ENCODE data around the gene TMEM121B. TPM values are rescaled to one million over a fixed set of nuclear protein-coding genes. Genes with fewer than 3 reads are reported as not detected.

The TMEM121B gene
- polyA plus RNA-seq, 1 donor (not counting 4 experiments of a cell fraction or from before 2014, with no cell fraction given) = not detected

DNA sequence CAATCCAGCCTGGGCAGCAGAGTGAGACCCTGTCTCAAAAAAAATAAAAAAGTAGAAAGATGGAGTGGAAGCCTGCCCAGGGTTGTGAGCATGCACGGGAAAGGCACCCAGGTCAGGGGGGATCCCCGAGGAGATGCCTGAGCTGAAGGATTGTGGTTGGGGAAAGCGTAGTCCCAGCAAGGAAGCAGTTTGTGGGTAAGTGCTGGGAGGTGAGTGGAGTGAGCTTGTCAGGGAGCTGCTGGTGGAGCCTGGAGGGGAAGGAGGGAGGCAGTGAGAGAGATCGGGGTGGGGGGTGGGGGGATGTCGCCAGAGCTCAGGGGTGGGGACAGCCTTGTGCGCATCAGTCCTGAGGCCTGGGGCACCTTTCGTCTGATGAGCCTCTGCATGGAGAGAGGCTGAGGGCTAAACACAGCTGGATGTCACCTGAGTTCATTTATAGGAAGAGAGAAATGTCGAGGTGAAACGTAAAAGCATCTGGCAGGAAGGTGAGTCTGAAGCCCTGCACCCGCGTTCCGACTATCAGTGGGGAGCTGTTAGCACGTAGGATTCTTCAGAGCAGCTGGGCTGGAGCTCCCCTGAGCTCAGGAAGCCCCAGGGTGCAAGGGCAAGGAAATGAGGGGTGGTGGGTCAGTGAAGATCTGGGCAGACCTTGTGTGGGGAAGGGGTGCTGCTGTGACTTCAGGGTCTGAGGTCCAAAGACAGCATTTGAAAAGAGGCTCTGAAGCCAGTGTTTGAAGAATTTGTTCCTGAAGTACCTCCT lies 10.2 kb downstream of the TMEM121B start:
- Histone ChIP-seq H4K20me1 (ENCODE audit: control insufficient read depth, extremely low read depth, insufficient read depth, low read length) (peaks cover 4% of the 10 kb centered on the region), H3K36me3 (ENCODE audit: control insufficient read depth in 2 of 2, extremely low read depth in 1 of 2, insufficient read depth in 2 of 2, low read length in 2 of 2) (peaks cover 13% of the 10 kb centered on the region in 2 experiments), H3K79me2 (ENCODE audit: control insufficient read depth, insufficient read depth, low read length) (no peaks in the 10 kb centered on the region), H3K27me3 (ENCODE audit: control insufficient read depth, extremely low read depth, insufficient read depth, low read length) (no peaks in the 10 kb centered on the region), H3K4me1 (ENCODE audit: control insufficient read depth, extremely low read depth, insufficient read depth, low read length) (no peaks in the 10 kb centered on the region), H3K4me2 (ENCODE audit: control insufficient read depth, extremely low read depth, insufficient read depth, low read depth, low read length) (no peak overlapping the region), H3K27ac (ENCODE audit: control insufficient read depth, insufficient read depth, low read length) (no peak overlapping the region), H2AFZ (ENCODE audit: control insufficient read depth, low read length) (no peak overlapping the region), H3K9me3 (ENCODE audit: control insufficient read depth, low read depth, low read length) (no peaks in the 10 kb centered on the region), H3K4me3 (ENCODE audit: control insufficient read depth in 2 of 3, extremely low read depth in 1 of 3, insufficient read depth in 2 of 3, low read depth in 1 of 3, low read length in 3 of 3) (no peak overlapping the region), H3K9me1 (ENCODE audit: control insufficient read depth, extremely low read depth, insufficient read depth, low read length) (no peaks in the 10 kb centered on the region), H3K9ac (ENCODE audit: control insufficient read depth, extremely low read depth, insufficient read depth, low read length) (no peak overlapping the region)
- DNase-seq (ENCODE audit: low read depth, low spot score) (no peak), FAIRE-seq (no peak)
- dilution Hi-C loops (cut with MboI; ENCODE audit: extremely low pct_ligation_motif_present, low sequenced_read_pairs) = no loop called here
- no peak for TF ChIP-seq CTCF (optimal IDR thresholded peaks at IDR 0.05 in 1 of 3, IDR thresholded peaks at IDR 0.05 in 1 of 3, conservative IDR thresholded peaks at IDR 0.05 in 1 of 3; ENCODE audit: extremely low read depth in 1 of 3, insufficient read depth in 2 of 3, low read length in 3 of 3)
- TF ChIP-seq EZH2 (IDR thresholded peaks at IDR 0.05; ENCODE audit: low read length) = no peak

- H3K9me3 ChIP-seq (ENCODE audit: control insufficient read depth, low read depth, low read length) = no peaks in the 10 kb centered on the region
- TF ChIP-seq EZH2 (IDR thresholded peaks at IDR 0.05; ENCODE audit: low read length) (no peak), CTCF (optimal IDR thresholded peaks at IDR 0.05 in 1 of 3, IDR thresholded peaks at IDR 0.05 in 1 of 3, conservative IDR thresholded peaks at IDR 0.05 in 1 of 3; ENCODE audit: extremely low read depth in 1 of 3, insufficient read depth in 2 of 3, low read length in 3 of 3) (no peak)
- H4K20me1 ChIP-seq (ENCODE audit: control insufficient read depth, extremely low read depth, insufficient read depth, low read length) = peaks cover 4% of the 10 kb centered on the region
- H3K79me2 ChIP-seq (ENCODE audit: control insufficient read depth, insufficient read depth, low read length) = no peaks in the 10 kb centered on the region
- H3K9me1 ChIP-seq (ENCODE audit: control insufficient read depth, extremely low read depth, insufficient read depth, low read length) = no peaks in the 10 kb centered on the region
- H3K9ac ChIP-seq (ENCODE audit: control insufficient read depth, extremely low read depth, insufficient read depth, low read length) = no peak overlapping the region
- no peaks in the 10 kb centered on the region for H3K27me3 ChIP-seq (ENCODE audit: control insufficient read depth, extremely low read depth, insufficient read depth, low read length)
- H3K4me1 ChIP-seq (ENCODE audit: control insufficient read depth, extremely low read depth, insufficient read depth, low read length) = no peaks in the 10 kb centered on the region
- H3K36me3 ChIP-seq (ENCODE audit: control insufficient read depth in 2 of 2, extremely low read depth in 1 of 2, insufficient read depth in 2 of 2, low read length in 2 of 2) = peaks cover 13 to 20% of the 10 kb centered on the region in 2 experiments
- FAIRE-seq = no peak
- H2AFZ ChIP-seq (ENCODE audit: control insufficient read depth, low read length) = no peak overlapping the region
- H3K4me3 ChIP-seq (ENCODE audit: control insufficient read depth in 2 of 3, extremely low read depth in 1 of 3, insufficient read depth in 2 of 3, low read depth in 1 of 3, low read length in 3 of 3) = no peak overlapping the region
- dilution Hi-C loops (cut with MboI; ENCODE audit: extremely low pct_ligation_motif_present, low sequenced_read_pairs) = no loop called here
- no peak for DNase-seq (ENCODE audit: low read depth, low spot score)
- no peak overlapping the region for H3K4me2 ChIP-seq (ENCODE audit: control insufficient read depth, extremely low read depth, insufficient read depth, low read depth, low read length)
- H3K27ac ChIP-seq (ENCODE audit: control insufficient read depth, insufficient read depth, low read length) = no peak overlapping the region
These were observed 11.2 kb downstream of the TMEM121B start for GRCh38 chr22:17109976-17110375.

All from keratinocyte (primary cell).